Activated CD8-positive, alpha-beta T cell treated with anti-CD3 and anti-CD28 coated beads for 36 hours (primary cell): ENCODE data around the gene LPCAT1. TPM values are rescaled to one million over a fixed set of nuclear protein-coding genes. Genes with fewer than 3 reads are reported as not detected.

Experiments used
- ATAC-seq: fragments of 200-7000 bp; cut with Tn5 transposase; one replicate; pipeline ENCODE4 v1.10.0; 2021; ENCODE audit warnings: mild to moderate bottlenecking, moderate library complexity
- CTCF ChIA-PET: fragments of 350-600 bp; sonication (Branson Sonifier 250); formaldehyde crosslinking; loops from one replicate; lab custom pipeline; 2021; ENCODE audit warnings: antibody characterized with exemption; lab: Charles Lee
- POLR2A ChIA-PET: fragments of 350-600 bp; sonication (Branson Sonifier 250); formaldehyde crosslinking; loops from one replicate; lab custom pipeline; 2021; ENCODE audit warnings: antibody characterized with exemption; lab: Charles Lee
- DNase-seq: peaks from one replicate; pipeline ENCODE4 v3.0.0-alpha.2; 2020
- H3K27ac Mint-ChIP-seq: one replicate; pipeline ENCODE4 v1.8.0; 2021; ENCODE audit warnings: mild to moderate bottlenecking, mixed read lengths
- H3K27me3 Mint-ChIP-seq: one replicate; pipeline ENCODE4 v1.8.0; 2021; ENCODE audit warnings: mixed read lengths
- H3K36me3 Mint-ChIP-seq: one replicate; pipeline ENCODE4 v1.8.0; 2021; ENCODE audit warnings: low read depth, mixed read lengths
- H3K4me1 Mint-ChIP-seq: one replicate; pipeline ENCODE4 v1.8.0; 2021; ENCODE audit warnings: low read depth, mixed read lengths
- H3K4me3 Mint-ChIP-seq: one replicate; pipeline ENCODE4 v1.8.0; 2021; ENCODE audit warnings: mild to moderate bottlenecking, moderate library complexity, mixed read lengths
- H3K9me3 Mint-ChIP-seq: one replicate; pipeline ENCODE4 v1.8.0; 2021; ENCODE audit warnings: mixed read lengths
- CTCF ChIP-seq: fragments of 200-600 bp; IDR thresholded peaks from one replicate; pipeline ENCODE4 v1.8.0; 2022; ENCODE audit warnings: antibody characterized with exemption, mild to moderate bottlenecking
- intact Hi-C: fragments of 100-400 bp; cut with micrococcal nuclease; formaldehyde crosslinking; loops from one replicate; pipeline ENCODE4 v1.10.0; 2022
- total RNA-seq, 2 experiments: library from RNA; stranded (reverse); gene quantifications; one replicate each; pipeline ENCODE4 v1.2.3, GENCODE V29; 2021

Gene LPCAT1
- total RNA-seq, 2 experiments from 2014 or later, result 37.2 to 43.6 TPM

- intact Hi-C loops, result no loop called here
- DNase-seq (no peak), ATAC-seq (no peak)
- Mint-ChIP-seq H3K4me3 (no peak overlapping the region), H3K27ac (no peak overlapping the region), H3K36me3 (peaks cover 24% of the 10 kb centered on the region), H3K27me3 (no peaks in the 10 kb centered on the region), H3K4me1 (peaks cover 4% of the 10 kb centered on the region), H3K9me3 (no peaks in the 10 kb centered on the region)
- POLR2A ChIA-PET, result no interaction called here
- CTCF ChIA-PET, result interaction anchor here (1.4 kb wide), 2 partner anchors 8 to 22 kb away, joined by 3 to 4 read pairs; no protein-coding TSS in a partner anchor
- TF ChIP-seq CTCF, result no peak
These were observed 48.8 kb downstream of the LPCAT1 start for GRCh38 chr5:1474866-1475543.

GRCh38 chr5:1474183-1474839 lies 49.4 kb downstream of the LPCAT1 start:
- H3K27ac Mint-ChIP-seq, result no peak overlapping the region
- H3K4me1 Mint-ChIP-seq, result no peaks in the 10 kb centered on the region

GRCh38 chr5:1473746-1474145 lies 50.0 kb downstream of the LPCAT1 start:
- intact Hi-C loops, result no loop called here
- ChIA-PET CTCF (interaction anchor here (1.0 to 1.4 kb wide), 3 partner anchors 10 to 171 kb away, joined by 3 to 4 read pairs (median 3); no protein-coding TSS in a partner anchor), POLR2A (interaction anchor here (1.3 kb wide), 1 partner anchor 10 kb away, joined by 8 read pairs; no protein-coding TSS in a partner anchor)
- Mint-ChIP-seq H3K27me3 (no peaks in the 10 kb centered on the region), H3K36me3 (peaks cover 21% of the 10 kb centered on the region), H3K27ac (no peak overlapping the region), H3K4me1 (no peaks in the 10 kb centered on the region), H3K9me3 (no peaks in the 10 kb centered on the region), H3K4me3 (no peak overlapping the region)
- no peak for ATAC-seq
- DNase-seq, result no peak
- TF ChIP-seq CTCF, result no peak

More at GRCh38 chr5:1474183-1474839, 49.4 kb downstream of the LPCAT1 start:
- Mint-ChIP-seq H3K27me3 (no peaks in the 10 kb centered on the region), H3K36me3 (peaks cover 24% of the 10 kb centered on the region), H3K9me3 (no peaks in the 10 kb centered on the region), H3K4me3 (no peak overlapping the region)
- no peak for TF ChIP-seq CTCF
- intact Hi-C loops, result no loop called here
- ChIA-PET POLR2A (interaction anchor here (1.3 kb wide), 1 partner anchor 9 kb away, joined by 8 read pairs; no protein-coding TSS in a partner anchor), CTCF (interaction anchor here (1.0 to 1.4 kb wide), 3 partner anchors 9 to 170 kb away, joined by 3 to 4 read pairs (median 3); no protein-coding TSS in a partner anchor)
- ATAC-seq (no peak), DNase-seq (no peak)

GRCh38 chr5:1472964-1473628 lies 50.7 kb downstream of the LPCAT1 start:
- ATAC-seq, result no peak
- POLR2A ChIA-PET, result interaction anchor here (1.3 kb wide), 1 partner anchor 10 kb away, joined by 8 read pairs; no protein-coding TSS in a partner anchor
- H3K4me3 Mint-ChIP-seq, result no peak overlapping the region
- H3K36me3 Mint-ChIP-seq, result peaks cover 24% of the 10 kb centered on the region
- CTCF ChIA-PET, result interaction anchor here (1.0 kb wide), 1 partner anchor 171 kb away, joined by 3 read pairs; no protein-coding TSS in a partner anchor
- H3K9me3 Mint-ChIP-seq, result no peaks in the 10 kb centered on the region
- intact Hi-C loops, result no loop called here
- no peak overlapping the region for H3K27ac Mint-ChIP-seq
- TF ChIP-seq CTCF, result no peak
- DNase-seq, result no peak
- H3K4me1 Mint-ChIP-seq, result no peaks in the 10 kb centered on the region
- H3K27me3 Mint-ChIP-seq, result no peaks in the 10 kb centered on the region
